Tibial artery (tissue), 4 donors: ENCODE data around the gene EPN1.

Experiments
- DNase-seq, 2 donors: peaks; one replicate each; pipeline ENCODE4 v3.0.0-alpha.2; 2019
- H3K27ac ChIP-seq, 2 donors: fragments of 200-600 bp; sonication (generic) in 1 of 2; 1 replicate in 1 of 2; 2 replicates in 1 of 2; pipeline ENCODE4 v1.5.1; 2018 to 2019; ENCODE audit warnings: mild to moderate bottlenecking in 1 of 2
- H3K27me3 ChIP-seq, 2 donors: fragments of 200-600 bp; sonication (generic) in 1 of 2; one replicate each; pipeline versions ENCODE4 v1.5.1 to v1.6.0; 2016 to 2019
- H3K36me3 ChIP-seq, 3 donors: fragments of 200-600 bp; sonication (generic) in 2 of 3; one replicate each; pipeline ENCODE4 v1.5.1; 2016 to 2019; ENCODE audit warnings: mild to moderate bottlenecking in 2 of 3
- H3K4me1 ChIP-seq, 4 donors: fragments of 200-600 bp; sonication (generic) in 2 of 4; 1 replicate in 3 of 4; 2 replicates in 1 of 4; pipeline ENCODE4 v1.5.1; 2016 to 2019
- H3K4me3 ChIP-seq, 2 donors: fragments of 200-600 bp; sonication (generic) in 1 of 2; 1 replicate in 1 of 2; 2 replicates in 1 of 2; pipeline ENCODE4 v1.5.1; 2018 to 2019; ENCODE audit warnings: mild to moderate bottlenecking in 2 of 2
- H3K9me3 ChIP-seq, 3 donors: fragments of 200-600 bp; sonication (generic) in 1 of 3; one replicate each; pipeline ENCODE4 v1.5.1; 2016 to 2019
- CTCF ChIP-seq, 2 experiments: fragments of 200-600 bp in 1 of 2; fragments of 450-650 bp in 1 of 2; IDR thresholded peaks; one replicate each; pipeline ENCODE4 v1.5.1; 2017 to 2019; ENCODE audit warnings: antibody characterized with exemption in 2 of 2, mild to moderate bottlenecking in 1 of 2, moderate library complexity in 1 of 2
- intact Hi-C: fragments of 100-400 bp; cut with DNase I; formaldehyde crosslinking; loops from one replicate; pipeline ENCODE4 v1.15.0; 2023; ENCODE audit warnings: low total_unique reads

Gene EPN1

GRCh38 chr19:55640577-55641425, 34.2 kb upstream of the EPN1 start, which contains the start of gene ZNF580:
Gene ZNF580, plus strand, starts transcription at chr19:55641002. Its CDS starts 1,507 bp downstream, at chr19:55642509.
- intact Hi-C loops = no loop called here
- Histone ChIP-seq H3K27me3 (no peaks in the 10 kb centered on the region), H3K9me3 (no peaks in the 10 kb centered on the region), H3K4me1 (peaks cover 5 to 88% (median 66%) of the 10 kb centered on the region in 4 donors), H3K36me3 (peaks cover 0 to 19% (median 10%) of the 10 kb centered on the region in 3 donors), H3K27ac (peak within 1 kb of the TSS; percentile 92 to 95), H3K4me3 (peak within 1 kb of the TSS; percentile 86 to 92)
- DNase-seq = peak in 1 of 2 donors; percentile 81
- TF ChIP-seq CTCF (IDR thresholded peaks at IDR 0.05) = no peak

GRCh38 chr19:55641426-55642152, 33.4 kb upstream of the EPN1 start:
- Histone ChIP-seq H3K9me3 (no peaks in the 10 kb centered on the region), H3K36me3 (peaks cover 0 to 21% (median 10%) of the 10 kb centered on the region in 3 donors), H3K4me3 (peak overlapping the region; percentile 86 to 92), H3K4me1 (peaks cover 2 to 80% (median 59%) of the 10 kb centered on the region in 4 donors), H3K27ac (peak overlapping the region; percentile 92 to 95), H3K27me3 (no peaks in the 10 kb centered on the region)
- TF ChIP-seq CTCF (IDR thresholded peaks at IDR 0.05) = no peak
- intact Hi-C loops = no loop called here
- peak in 1 of 2 donors; percentile 29 for DNase-seq

GRCh38 chr19:55642153-55643002, 32.6 kb upstream of the EPN1 start:
- peak overlapping the region; percentile 86 to 92 for H3K4me3 ChIP-seq
- H3K36me3 ChIP-seq = peaks cover 0 to 21% (median 10%) of the 10 kb centered on the region in 3 donors
- DNase-seq = no peak
- H3K27me3 ChIP-seq = no peaks in the 10 kb centered on the region
- no peaks in the 10 kb centered on the region for H3K9me3 ChIP-seq
- TF ChIP-seq CTCF (IDR thresholded peaks at IDR 0.05) = no peak
- H3K4me1 ChIP-seq = peaks cover 0 to 77% (median 56%) of the 10 kb centered on the region in 4 donors
- H3K27ac ChIP-seq = peak overlapping the region; percentile 92 to 95
- intact Hi-C loops = no loop called here

GRCh38 chr19:55643003-55643886, 31.8 kb upstream of the EPN1 start, which contains the start of gene ZNF581:
Gene ZNF581, plus strand, starts transcription at chr19:55643649. Its CDS starts 923 bp downstream, at chr19:55644572.
- peaks cover 0 to 77% (median 54%) of the 10 kb centered on the region in 4 donors for H3K4me1 ChIP-seq
- TF ChIP-seq CTCF (IDR thresholded peaks at IDR 0.05) = no peak
- peak within 1 kb of the TSS; percentile 92 to 95 for H3K27ac ChIP-seq
- H3K36me3 ChIP-seq = peaks cover 0 to 18% (median 10%) of the 10 kb centered on the region in 3 donors
- H3K9me3 ChIP-seq = no peaks in the 10 kb centered on the region
- H3K4me3 ChIP-seq = peak within 1 kb of the TSS; percentile 86 to 92
- H3K27me3 ChIP-seq = no peaks in the 10 kb centered on the region
- intact Hi-C loops = no loop called here
- peak; percentile 75 to 86 for DNase-seq
